T-cell (primary cell): ENCODE measurements around the gene RNF214. TPM values are rescaled to one million over a fixed set of nuclear protein-coding genes. Genes with fewer than 3 reads are reported as not detected.

ENCODE experiments used
- ATAC-seq, 4 experiments: fragments of 200-7000 bp in 3 of 4; fragments of 150-1000 bp in 1 of 4; cut with Tn5 transposase; replicated peaks in 1 of 4; 1 replicate in 3 of 4; 2 replicates in 1 of 4; pipeline ENCODE4 v1.10.0; 2021; ENCODE audit warnings: moderate library complexity in 3 of 4, mild to moderate bottlenecking in 2 of 4, moderate number of reproducible peaks in 1 of 4
- CTCF ChIA-PET, 2 donors: fragments of 300-600 bp; sonication (Branson Sonifier 250); formaldehyde crosslinking; loops; one replicate each; lab custom pipeline; 2022; ENCODE audit warnings: antibody characterized with exemption in 2 of 2; lab: Charles Lee
- POLR2A ChIA-PET, 2 donors: fragments of 300-600 bp; sonication (Branson Sonifier 250); formaldehyde crosslinking; loops; one replicate each; lab custom pipeline; 2022; ENCODE audit warnings: antibody characterized with exemption in 2 of 2; lab: Charles Lee
- DNase-seq, 35 experiments: peaks; one replicate each; pipeline versions ENCODE4 v3.0.0 to v3.0.0-alpha.2; 2013 to 2023
- H3K27ac ChIP-seq: one replicate; pipeline ENCODE4 v1.5.1; 2013; ENCODE audit warnings: low read length
- H3K27me3 ChIP-seq, 2 experiments: replicated peaks in 1 of 2; 1 replicate in 1 of 2; 2 replicates in 1 of 2; pipeline versions ENCODE4 v1.6.1 to v1.7.0; 2013; ENCODE audit warnings: low read length in 1 of 2, mixed read lengths in 1 of 2; ENCODE audit not compliant: control insufficient read depth in 2 of 2, insufficient read depth in 2 of 2; ENCODE audit errors: extremely low read depth in 1 of 2
- H3K36me3 ChIP-seq, 2 donors: 1 replicate in 1 of 2; 2 replicates in 1 of 2; pipeline versions ENCODE4 v1.6.1 to v1.7.0; 2013; ENCODE audit warnings: low read length in 1 of 2; ENCODE audit not compliant: control insufficient read depth in 2 of 2, insufficient read depth in 1 of 2; ENCODE audit errors: extremely low read depth in 1 of 2
- H3K4me1 ChIP-seq, 2 experiments: 1 replicate in 1 of 2; 2 replicates in 1 of 2; pipeline versions ENCODE4 v1.6.1 to v1.7.0; 2013; ENCODE audit warnings: low read length in 2 of 2, mixed read lengths in 1 of 2; ENCODE audit not compliant: insufficient read depth in 2 of 2, control insufficient read depth in 1 of 2; ENCODE audit errors: extremely low read depth in 1 of 2
- H3K4me3 ChIP-seq, 2 donors: 1 replicate in 1 of 2; 2 replicates in 1 of 2; pipeline versions ENCODE4 v1.5.1 to v1.7.0; 2013; ENCODE audit warnings: mild to moderate bottlenecking in 2 of 2, low read length in 1 of 2, moderate library complexity in 1 of 2; ENCODE audit not compliant: control insufficient read depth in 1 of 2; ENCODE audit errors: extremely low read depth in 1 of 2
- H3K9me3 ChIP-seq: 2 replicates; pipeline ENCODE4 v1.7.0; 2013
- H3K27ac Mint-ChIP-seq, 2 donors: one replicate each; pipeline ENCODE4 v1.8.0; 2020 to 2021; ENCODE audit warnings: mild to moderate bottlenecking in 2 of 2, mixed read lengths in 2 of 2
- H3K27me3 Mint-ChIP-seq, 2 donors: one replicate each; pipeline ENCODE4 v1.8.0; 2021 to 2022; ENCODE audit warnings: mixed read lengths in 2 of 2
- H3K36me3 Mint-ChIP-seq: one replicate; pipeline ENCODE4 v1.8.0; 2021; ENCODE audit warnings: mixed read lengths
- H3K4me1 Mint-ChIP-seq, 3 donors: one replicate each; pipeline ENCODE4 v1.8.0; 2020 to 2022; ENCODE audit warnings: mixed read lengths in 3 of 3, mild to moderate bottlenecking in 1 of 3
- H3K4me3 Mint-ChIP-seq, 3 donors: one replicate each; pipeline ENCODE4 v1.8.0; 2020 to 2022; ENCODE audit warnings: mild to moderate bottlenecking in 3 of 3, mixed read lengths in 3 of 3, moderate library complexity in 3 of 3
- H3K9me3 Mint-ChIP-seq, 3 donors: one replicate each; pipeline ENCODE4 v1.8.0; 2020 to 2022; ENCODE audit warnings: mixed read lengths in 3 of 3
- WGBS: methylation state at CpG from one replicate; pipeline ENCODE4 v1.1.5; 2013; ENCODE audit warnings: missing lambda C conversion rate; ENCODE audit not compliant: insufficient coverage; 5-methylcytosine and 5-hydroxymethylcytosine counted together
- total RNA-seq, 35 experiments: library from RNA in 6 of 35; stranded (reverse) in 6 of 35; fragments of 120-200 nt in 1 of 35; gene quantifications; one replicate each; pipeline versions ENCODE4 v1.2.1 to v1.2.4 and lab custom pipeline; 2013 to 2026

The RNF214 gene
- total RNA-seq, 5 donors from 2014 or later (not counting 1 experiment from before 2014, with no cell fraction given), result 21.6 to 31.7 (median 30.5) TPM

DNA sequence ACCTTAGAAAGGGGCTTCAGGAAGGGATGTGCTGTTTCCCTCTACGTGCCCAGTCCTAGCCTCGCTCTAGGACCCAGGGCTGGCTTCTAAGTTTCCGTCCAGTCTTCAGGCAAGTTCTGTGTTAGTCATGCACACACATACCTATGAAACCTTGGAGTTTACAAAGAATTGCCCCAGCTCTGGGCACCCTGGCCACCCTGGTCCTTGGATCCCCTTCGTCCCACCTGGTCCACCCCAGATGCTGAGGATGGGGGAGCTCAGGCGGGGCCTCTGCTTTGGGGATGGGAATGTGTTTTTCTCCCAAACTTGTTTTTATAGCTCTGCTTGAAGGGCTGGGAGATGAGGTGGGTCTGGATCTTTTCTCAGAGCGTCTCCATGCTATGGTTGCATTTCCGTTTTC is 35.5 kb upstream of the RNF214 start:
- POLR2A ChIA-PET, result interaction anchor here in 1 of 2 donors (0.6 kb wide), 1 partner anchor 294 kb away, joined by 3 read pairs; no protein-coding TSS in a partner anchor
- Histone ChIP-seq H3K4me1 (peaks cover 0 to 4% of the 10 kb centered on the region in 2 experiments), H3K27ac (no peak overlapping the region), H3K9me3 (no peaks in the 10 kb centered on the region), H3K27me3 (no peaks in the 10 kb centered on the region), H3K36me3 (peaks cover 4 to 9% of the 10 kb centered on the region in 2 donors), H3K4me3 (no peak overlapping the region)
- no peak for DNase-seq
- H3K27ac Mint-ChIP-seq, result no peak overlapping the region
- H3K27me3 Mint-ChIP-seq, result no peaks in the 10 kb centered on the region
- CTCF ChIA-PET, result interaction anchor here (0.5 to 0.9 kb wide), 2 partner anchors 33 to 1363 kb away, joined by 3 read pairs; no protein-coding TSS in a partner anchor
- no peak for ATAC-seq
- H3K4me3 Mint-ChIP-seq, result no peak overlapping the region
- peaks cover 15% of the 10 kb centered on the region for H3K36me3 Mint-ChIP-seq
- 96% methylated on average over 4 of the region's 7 CpGs for WGBS
- no peaks in the 10 kb centered on the region for H3K9me3 Mint-ChIP-seq
- H3K4me1 Mint-ChIP-seq, result peaks cover 0 to 10% (median 6%) of the 10 kb centered on the region in 3 donors

GRCh38 chr11:117197516-117198456 is 34.7 kb upstream of the RNF214 start:
- no peaks in the 10 kb centered on the region for H3K9me3 ChIP-seq
- Mint-ChIP-seq H3K4me3 (no peak overlapping the region), H3K27ac (no peak overlapping the region), H3K4me1 (peaks cover 0 to 6% (median 6%) of the 10 kb centered on the region in 3 donors), H3K9me3 (no peaks in the 10 kb centered on the region), H3K36me3 (peaks cover 15% of the 10 kb centered on the region), H3K27me3 (no peaks in the 10 kb centered on the region)
- no peak overlapping the region for H3K27ac ChIP-seq
- H3K4me3 ChIP-seq, result no peak overlapping the region
- H3K27me3 ChIP-seq, result no peaks in the 10 kb centered on the region
- 91% methylated on average over 5 of the region's 17 CpGs for WGBS
- POLR2A ChIA-PET, result no interaction called here
- H3K36me3 ChIP-seq, result peaks cover 4 to 9% of the 10 kb centered on the region in 2 donors
- DNase-seq (no peak), ATAC-seq (no peak)
- CTCF ChIA-PET, result interaction anchor here in 1 of 2 donors (0.5 kb wide), 1 partner anchor 1362 kb away, joined by 3 read pairs; no protein-coding TSS in a partner anchor
- no peaks in the 10 kb centered on the region for H3K4me1 ChIP-seq

DNA sequence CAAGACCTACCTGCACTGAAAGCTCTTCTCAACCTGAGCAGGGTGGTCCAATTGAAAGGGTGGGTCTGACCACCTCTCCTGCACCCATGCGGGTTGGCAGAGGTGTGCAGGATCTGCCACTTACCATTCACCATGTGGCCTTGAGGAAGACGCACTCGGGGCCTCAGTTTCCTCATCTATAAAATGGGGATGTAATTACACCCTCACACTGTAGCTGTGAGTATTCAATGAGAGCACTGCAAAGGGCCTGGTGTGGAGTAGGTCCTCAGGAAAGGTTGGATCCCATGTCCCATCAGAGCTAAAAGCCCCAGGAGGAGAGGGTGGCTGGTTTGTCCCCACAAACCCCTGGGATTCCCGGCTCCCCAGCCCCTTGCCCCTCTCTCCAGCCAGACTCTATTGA is 33.9 kb upstream of the RNF214 start:
- Histone ChIP-seq H3K36me3 (peaks cover 10 to 17% of the 10 kb centered on the region in 2 donors), H3K4me1 (no peaks in the 10 kb centered on the region), H3K27ac (no peak overlapping the region), H3K4me3 (no peak overlapping the region), H3K27me3 (no peaks in the 10 kb centered on the region), H3K9me3 (no peaks in the 10 kb centered on the region)
- DNase-seq, result no peak
- H3K36me3 Mint-ChIP-seq, result peaks cover 11% of the 10 kb centered on the region
- POLR2A ChIA-PET, result no interaction called here
- H3K9me3 Mint-ChIP-seq, result no peaks in the 10 kb centered on the region
- H3K4me1 Mint-ChIP-seq, result peaks cover 0 to 6% (median 2%) of the 10 kb centered on the region in 3 donors
- H3K27ac Mint-ChIP-seq, result no peak overlapping the region
- WGBS, result 100% methylated on average over 1 of the region's 4 CpGs
- H3K4me3 Mint-ChIP-seq, result no peak overlapping the region
- CTCF ChIA-PET, result no interaction called here
- no peaks in the 10 kb centered on the region for H3K27me3 Mint-ChIP-seq
- ATAC-seq, result no peak

DNA sequence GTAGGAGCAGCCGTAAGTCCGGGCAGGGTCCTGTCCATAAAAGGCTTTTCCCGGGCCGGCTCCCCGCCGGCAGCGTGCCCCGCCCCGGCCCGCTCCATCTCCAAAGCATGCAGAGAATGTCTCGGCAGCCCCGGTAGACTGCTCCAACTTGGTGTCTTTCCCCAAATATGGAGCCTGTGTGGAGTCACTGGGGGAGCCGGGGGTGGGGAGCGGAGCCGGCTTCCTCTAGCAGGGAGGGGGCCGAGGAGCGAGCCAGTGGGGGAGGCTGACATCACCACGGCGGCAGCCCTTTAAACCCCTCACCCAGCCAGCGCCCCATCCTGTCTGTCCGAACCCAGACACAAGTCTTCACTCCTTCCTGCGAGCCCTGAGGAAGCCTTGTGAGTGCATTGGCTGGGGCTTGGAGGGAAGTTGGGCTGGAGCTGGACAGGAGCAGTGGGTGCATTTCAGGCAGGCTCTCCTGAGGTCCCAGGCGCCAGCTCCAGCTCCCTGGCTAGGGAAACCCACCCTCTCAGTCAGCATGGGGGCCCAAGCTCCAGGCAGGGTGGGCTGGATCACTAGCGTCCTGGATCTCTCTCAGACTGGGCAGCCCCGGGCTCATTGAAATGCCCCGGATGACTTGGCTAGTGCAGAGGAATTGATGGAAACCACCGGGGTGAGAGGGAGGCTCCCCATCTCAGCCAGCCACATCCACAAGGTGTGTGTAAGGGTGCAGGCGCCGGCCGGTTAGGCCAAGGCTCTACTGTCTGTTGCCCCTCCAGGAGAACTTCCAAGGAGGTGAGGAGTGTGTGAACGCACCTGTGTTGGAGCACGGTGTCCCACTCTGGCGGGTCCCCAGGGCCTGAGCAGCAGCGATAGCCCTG is 33.2 kb upstream of the RNF214 start, which contains the start of gene TAGLN:
Gene TAGLN, plus strand, starts transcription at position 318 of the 863 bp plus-strand sequence. CDS start 3,644 bp downstream, outside the sequence.
- ATAC-seq, result no peak
- H3K36me3 Mint-ChIP-seq, result peaks cover 11% of the 10 kb centered on the region
- Histone ChIP-seq H3K4me3 (no peak within 1 kb of the TSS), H3K9me3 (no peaks in the 10 kb centered on the region), H3K36me3 (peaks cover 10 to 24% of the 10 kb centered on the region in 2 donors), H3K27me3 (no peaks in the 10 kb centered on the region), H3K4me1 (no peaks in the 10 kb centered on the region), H3K27ac (no peak within 1 kb of the TSS)
- ChIA-PET POLR2A (no interaction called here), CTCF (interaction anchor here in 1 of 2 donors (0.5 kb wide), 1 partner anchor 999 kb away, joined by 4 read pairs; no protein-coding TSS in a partner anchor)
- no peak within 1 kb of the TSS for H3K27ac Mint-ChIP-seq
- H3K27me3 Mint-ChIP-seq, result no peaks in the 10 kb centered on the region
- peaks cover 0 to 6% (median 2%) of the 10 kb centered on the region in 3 donors for H3K4me1 Mint-ChIP-seq
- no peak for DNase-seq
- H3K4me3 Mint-ChIP-seq, result no peak within 1 kb of the TSS
- H3K9me3 Mint-ChIP-seq, result no peaks in the 10 kb centered on the region
- 79% methylated on average over 17 of the region's 34 CpGs for WGBS

GRCh38 chr11:117199916-117200812 is 32.3 kb upstream of the RNF214 start:
- H3K36me3 Mint-ChIP-seq, result peaks cover 14% of the 10 kb centered on the region
- peaks cover 10 to 32% of the 10 kb centered on the region in 2 donors for H3K36me3 ChIP-seq
- H3K4me1 Mint-ChIP-seq, result peaks cover 0 to 9% (median under 1%) of the 10 kb centered on the region in 3 donors
- ATAC-seq (no peak), DNase-seq (no peak)
- no peaks in the 10 kb centered on the region for H3K9me3 ChIP-seq
- H3K27me3 ChIP-seq, result no peaks in the 10 kb centered on the region
- H3K27me3 Mint-ChIP-seq, result no peaks in the 10 kb centered on the region
- no peaks in the 10 kb centered on the region for H3K9me3 Mint-ChIP-seq
- H3K4me1 ChIP-seq, result no peaks in the 10 kb centered on the region
- POLR2A ChIA-PET, result interaction anchor here in 1 of 2 donors (0.6 kb wide), 1 partner anchor 20 kb away, joined by 3 read pairs; no protein-coding TSS in a partner anchor
- H3K4me3 Mint-ChIP-seq, result no peak overlapping the region
- peak overlapping the region in 1 of 2 donors; percentile 55 for H3K27ac Mint-ChIP-seq
- CTCF ChIA-PET, result interaction anchor here (0.5 to 0.6 kb wide), 2 partner anchors 43 to 999 kb away, joined by 4 to 5 read pairs; no protein-coding TSS in a partner anchor
- no peak overlapping the region for H3K4me3 ChIP-seq
- H3K27ac ChIP-seq, result no peak overlapping the region
- 83% methylated on average over 1 of the region's 13 CpGs for WGBS
